Testis (tissue), 3 donors: ENCODE results near the gene EYA3. TPM values are rescaled to one million over a fixed set of nuclear protein-coding genes. Genes with fewer than 3 reads are reported as not detected.

ENCODE experiments used
- DNase-seq: peaks from one replicate; pipeline ENCODE4 v3.0.0-alpha.2; 2019
- H3K27ac ChIP-seq, 2 donors: fragments of 200-600 bp; sonication (generic); one replicate each; pipeline ENCODE4 v1.5.1; 2019
- H3K27me3 ChIP-seq: fragments of 200-600 bp; sonication (generic); one replicate; pipeline ENCODE4 v1.5.1; 2019
- H3K36me3 ChIP-seq: fragments of 200-600 bp; sonication (generic); one replicate; pipeline ENCODE4 v1.5.1; 2017; ENCODE audit warnings: low read depth; ENCODE audit errors: missing control alignments
- H3K4me1 ChIP-seq: fragments of 200-600 bp; sonication (generic); one replicate; pipeline ENCODE4 v1.5.1; 2019
- H3K4me3 ChIP-seq, 2 donors: fragments of 200-600 bp; sonication (generic); one replicate each; pipeline ENCODE4 v1.5.1; 2017 to 2019
- H3K9me3 ChIP-seq: fragments of 200-600 bp; sonication (generic); one replicate; pipeline ENCODE4 v1.5.1; 2017
- CTCF ChIP-seq, 3 experiments: fragments of 450-650 bp in 2 of 3; fragments of 200-600 bp in 1 of 3; sonication (generic) in 1 of 3; IDR thresholded peaks; one replicate each; pipeline ENCODE4 v1.5.1; 2016 to 2019; ENCODE audit warnings: antibody characterized with exemption in 3 of 3, mild to moderate bottlenecking in 2 of 3, moderate library complexity in 1 of 3
- POLR2A ChIP-seq: fragments of 450-650 bp; IDR thresholded peaks from one replicate; pipeline ENCODE4 v1.6.1; 2017; ENCODE audit warnings: antibody characterized with exemption, mild to moderate bottlenecking, moderate library complexity
- WGBS, 2 donors: methylation state at CpG; one replicate each; pipeline ENCODE4 v1.1.5; 2018; 5-methylcytosine and 5-hydroxymethylcytosine counted together
- intact Hi-C: fragments of 100-400 bp; cut with DNase I; formaldehyde crosslinking; loops from one replicate; pipeline ENCODE4 v1.15.1; 2023; ENCODE audit warnings: low total_unique reads
- polyA plus RNA-seq: library from polyadenylated mRNA; stranded (reverse); fragments of 350-450 nt; fragmentation: Illumina TruSeq; extraction: RNeasy Lipid Tissue Mini Kit (QIAGEN cat#74804); gene quantifications from one replicate; pipeline ENCODE4 v1.2.3, GENCODE V29; 2014; ENCODE audit warnings: low read depth, low replicate concordance; ENCODE audit not compliant: insufficient read depth
- total RNA-seq, 2 donors: library from RNA; depleted of rRNA; stranded (reverse); fragments of >200 nt; gene quantifications; one replicate each; pipeline ENCODE4 v1.2.3, GENCODE V29; 2016

EYA3 gene
- total and polyA plus RNA-seq, 3 donors from 2014 or later: 28.3 to 41.9 (median 31.5) TPM

DNA sequence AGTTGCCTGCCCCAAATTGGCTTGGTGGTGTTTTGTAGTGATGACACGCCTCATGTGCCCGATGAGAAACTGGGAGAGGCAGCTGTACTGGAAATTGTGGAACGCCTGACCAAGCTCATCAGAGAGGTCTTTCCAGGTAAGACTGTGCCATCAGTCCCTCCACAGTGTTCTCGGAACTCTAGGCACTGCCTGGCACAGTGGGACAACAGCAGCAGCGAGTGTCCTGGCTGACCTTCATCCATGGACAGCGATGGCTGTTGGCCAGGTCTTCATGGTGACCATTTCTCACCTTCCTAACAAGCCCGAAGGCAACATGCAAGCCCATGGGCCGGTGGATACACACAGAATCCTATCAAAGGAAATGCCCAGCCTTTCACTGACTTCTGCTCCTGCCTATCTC lies 139.4 kb downstream of the EYA3 start:
- no peak overlapping the region for H3K27ac ChIP-seq
- TF ChIP-seq CTCF (IDR thresholded peaks at IDR 0.05) (no peak), POLR2A (no peak)
- WGBS, 2 donors: 90 to 96% methylated on average over 8 of the region's 8 CpGs
- H3K4me1 ChIP-seq: no peaks in the 10 kb centered on the region
- no peaks in the 10 kb centered on the region for H3K36me3 ChIP-seq
- no peak overlapping the region for H3K4me3 ChIP-seq
- H3K27me3 ChIP-seq: no peaks in the 10 kb centered on the region
- H3K9me3 ChIP-seq: no peaks in the 10 kb centered on the region
- DNase-seq: no peak
- intact Hi-C loops: no loop called here

DNA sequence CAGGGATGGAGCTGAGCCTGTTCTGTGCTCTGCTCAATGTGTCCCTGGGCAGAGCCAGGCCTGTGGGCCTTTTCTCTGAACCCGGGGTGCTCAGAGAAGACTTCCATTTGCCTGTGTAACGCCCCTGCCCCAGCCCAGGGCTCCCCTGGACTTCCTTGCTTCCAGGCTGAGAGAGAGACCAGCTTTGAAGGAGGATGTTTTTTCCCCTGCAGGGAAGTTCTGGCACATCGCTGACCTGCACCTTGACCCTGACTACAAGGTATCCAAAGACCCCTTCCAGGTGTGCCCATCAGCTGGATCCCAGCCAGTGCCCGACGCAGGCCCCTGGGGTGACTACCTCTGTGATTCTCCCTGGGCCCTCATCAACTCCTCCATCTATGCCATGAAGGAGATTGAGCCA lies 143.4 kb downstream of the EYA3 start:
- DNase-seq: no peak
- no peaks in the 10 kb centered on the region for H3K9me3 ChIP-seq
- intact Hi-C loops: no loop called here
- H3K4me1 ChIP-seq: peaks cover 3% of the 10 kb centered on the region
- no peak overlapping the region for H3K4me3 ChIP-seq
- 83 to 89% methylated on average over 1 to 5 of the region's 5 CpGs for WGBS, 2 donors
- TF ChIP-seq CTCF (IDR thresholded peaks at IDR 0.05) (no peak), POLR2A (no peak)
- no peaks in the 10 kb centered on the region for H3K27me3 ChIP-seq
- no peak overlapping the region for H3K27ac ChIP-seq
- no peaks in the 10 kb centered on the region for H3K36me3 ChIP-seq

GRCh38 chr1:27941671-27942540 lies 146.5 kb downstream of the EYA3 start:
- H3K36me3 ChIP-seq: no peaks in the 10 kb centered on the region
- no peaks in the 10 kb centered on the region for H3K9me3 ChIP-seq
- WGBS, 2 donors: 60 to 68% methylated on average over 11 to 12 of the region's 12 CpGs
- H3K27me3 ChIP-seq: no peaks in the 10 kb centered on the region
- no peak for DNase-seq
- TF ChIP-seq CTCF (IDR thresholded peaks at IDR 0.05) (no peak), POLR2A (no peak)
- H3K27ac ChIP-seq: no peak overlapping the region
- no peak overlapping the region for H3K4me3 ChIP-seq
- intact Hi-C loops: no loop called here
- H3K4me1 ChIP-seq: peaks cover 6% of the 10 kb centered on the region

- intact Hi-C loops: no loop called here
- DNase-seq: peak; percentile 28
- H3K36me3 ChIP-seq: no peaks in the 10 kb centered on the region
- no peaks in the 10 kb centered on the region for H3K27me3 ChIP-seq
- no peak overlapping the region for H3K27ac ChIP-seq
- no peak overlapping the region for H3K4me3 ChIP-seq
- peaks cover 6% of the 10 kb centered on the region for H3K4me1 ChIP-seq
- no peaks in the 10 kb centered on the region for H3K9me3 ChIP-seq
- 70 to 95% methylated on average over 9 of the region's 9 CpGs for WGBS, 2 donors
- TF ChIP-seq CTCF (IDR thresholded peaks at IDR 0.05) (no peak), POLR2A (no peak)
These were observed 147.4 kb downstream of the EYA3 start for GRCh38 chr1:27940870-27941560.
